GM18526 (cell line): ENCODE results near the gene TMEM41B.

Experiments
- POLR2A ChIP-seq: IDR thresholded peaks from 3 replicates; pipeline ENCODE4 v1.6.1; 2011; ENCODE audit not compliant: insufficient read length; ENCODE audit errors: extremely low read depth

Gene TMEM41B, protein sequence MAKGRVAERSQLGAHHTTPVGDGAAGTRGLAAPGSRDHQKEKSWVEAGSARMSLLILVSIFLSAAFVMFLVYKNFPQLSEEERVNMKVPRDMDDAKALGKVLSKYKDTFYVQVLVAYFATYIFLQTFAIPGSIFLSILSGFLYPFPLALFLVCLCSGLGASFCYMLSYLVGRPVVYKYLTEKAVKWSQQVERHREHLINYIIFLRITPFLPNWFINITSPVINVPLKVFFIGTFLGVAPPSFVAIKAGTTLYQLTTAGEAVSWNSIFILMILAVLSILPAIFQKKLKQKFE

DNA sequence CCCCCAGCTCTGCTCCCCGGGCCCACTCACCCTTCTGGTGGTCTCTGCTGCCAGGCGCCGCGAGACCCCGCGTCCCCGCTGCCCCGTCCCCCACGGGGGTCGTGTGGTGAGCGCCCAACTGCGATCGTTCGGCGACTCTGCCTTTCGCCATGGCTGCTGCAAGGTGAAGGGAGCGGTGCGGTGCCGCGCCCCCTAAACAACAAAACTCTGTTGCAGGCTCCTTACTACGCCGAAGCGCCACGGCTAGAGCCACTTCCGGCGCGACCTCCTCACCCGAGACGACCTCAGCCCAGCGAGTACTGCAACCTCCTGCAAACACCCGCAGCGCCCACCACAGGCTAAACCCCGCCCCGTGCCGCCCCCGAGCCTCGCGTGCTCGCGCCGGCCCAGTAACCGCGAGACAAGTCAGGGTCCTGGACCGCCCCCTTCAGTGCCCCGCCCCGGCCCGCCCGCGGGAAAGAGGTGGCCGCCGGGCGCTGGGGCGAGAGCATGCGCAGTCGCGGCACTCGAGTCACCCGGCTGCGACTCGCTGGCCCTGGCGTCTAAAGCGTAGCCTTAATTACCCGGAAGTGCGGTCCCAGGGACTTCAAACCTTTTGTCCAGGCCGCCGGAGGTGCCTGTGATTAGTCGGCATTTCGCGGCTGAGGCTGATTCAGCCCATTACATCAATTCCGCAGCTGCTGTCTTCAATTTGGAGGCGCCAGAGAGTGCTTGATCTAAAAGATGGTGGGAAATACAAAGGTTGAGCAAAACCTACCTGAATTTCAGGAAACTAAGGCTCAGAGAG, at the start of gene TMEM41B:
TMEM41B (minus strand) TSS at position 303 of the 787 bp plus-strand sequence; CDS start at position 151, 152 bp downstream.
- peak; percentile 63 for TF ChIP-seq POLR2A

DNA sequence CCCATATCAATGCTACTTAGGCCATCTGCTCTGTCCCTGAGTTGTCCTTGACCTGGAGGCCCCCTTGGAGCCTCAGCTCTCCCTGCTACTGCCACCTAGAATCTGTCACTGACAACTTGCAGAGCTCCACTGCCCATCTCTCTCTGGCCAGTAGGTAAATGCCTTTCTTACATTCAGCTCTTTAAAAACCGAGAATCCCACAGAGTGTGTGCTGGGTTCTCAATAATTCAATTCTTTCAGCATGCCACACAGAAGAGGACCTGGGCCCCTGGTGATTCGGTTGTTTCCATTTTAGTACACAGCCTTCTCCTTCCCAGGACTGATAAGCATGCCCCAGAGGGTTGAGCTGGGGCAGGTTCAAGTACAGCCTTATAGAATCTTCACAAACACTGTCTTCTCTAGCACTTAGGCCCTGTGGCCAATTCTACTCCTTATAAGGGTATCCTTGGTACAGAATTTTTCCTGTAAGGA, 48.0 kb upstream of the TMEM41B start:
- no peak for TF ChIP-seq POLR2A

DNA sequence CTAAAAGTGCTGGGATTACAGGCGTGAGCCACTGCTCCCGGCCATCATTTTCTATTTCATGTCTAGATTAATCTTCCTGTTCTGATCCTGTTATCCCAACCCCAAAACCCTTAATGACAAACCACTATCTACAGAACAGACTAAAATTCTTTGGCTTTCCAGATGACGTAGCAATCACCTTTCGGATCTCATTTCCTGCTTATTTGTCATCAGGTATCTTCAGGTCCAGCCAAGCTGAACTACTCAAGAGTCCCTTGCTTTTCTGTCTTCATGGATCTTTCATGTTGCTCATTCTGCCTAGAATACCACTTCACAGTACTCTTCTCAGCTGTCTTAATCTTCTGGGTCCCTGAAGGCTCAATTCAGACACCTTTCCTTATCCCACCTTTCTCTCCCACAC, 42.6 kb upstream of the TMEM41B start:
- no peak for TF ChIP-seq POLR2A

DNA sequence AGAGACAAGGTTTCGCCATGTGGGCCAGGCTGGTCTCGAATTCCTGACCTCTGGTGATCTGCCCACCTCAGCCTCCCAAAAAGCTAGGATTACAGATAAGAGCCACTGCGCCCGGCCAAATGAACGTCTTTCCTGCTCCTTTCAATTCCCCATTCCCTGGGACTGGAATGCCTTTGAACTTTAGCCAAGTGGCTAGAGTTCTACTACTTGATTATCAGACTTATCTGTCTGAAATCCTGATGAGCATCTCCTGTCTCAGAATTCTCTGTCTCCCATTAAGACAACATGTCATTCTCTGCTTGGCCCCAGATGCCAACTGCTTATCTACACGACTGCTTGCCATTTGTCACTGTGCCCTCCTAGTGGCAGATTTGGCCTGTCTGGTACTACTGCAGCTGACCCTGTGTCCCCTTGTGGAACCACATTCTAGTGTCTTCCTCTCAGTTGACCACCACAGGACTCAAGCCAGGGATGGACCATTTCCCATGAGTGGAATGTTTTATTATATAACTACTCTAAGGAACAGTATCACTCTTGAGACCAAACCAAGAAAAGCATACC, 37.0 kb upstream of the TMEM41B start:
- TF ChIP-seq POLR2A = no peak

DNA sequence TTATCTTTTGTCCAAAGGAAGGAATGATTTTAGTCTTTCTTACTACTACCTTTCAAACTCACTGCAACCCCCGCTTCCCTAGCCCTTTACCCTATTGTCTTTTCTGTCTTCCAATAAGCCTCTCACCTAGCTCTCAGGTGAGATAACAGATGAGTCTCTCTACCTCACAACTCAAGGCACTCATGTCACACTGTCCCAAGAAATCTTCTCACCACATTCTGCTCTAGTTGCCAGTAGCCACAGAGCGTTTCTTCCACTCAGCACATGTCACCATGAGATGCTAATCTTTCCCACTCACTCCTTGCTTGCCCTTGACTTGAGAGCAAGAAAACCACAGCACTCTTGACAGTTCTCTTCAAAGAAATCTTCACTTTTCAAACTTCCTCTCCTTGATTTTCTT, 32.7 kb upstream of the TMEM41B start:
- TF ChIP-seq POLR2A = no peak

DNA sequence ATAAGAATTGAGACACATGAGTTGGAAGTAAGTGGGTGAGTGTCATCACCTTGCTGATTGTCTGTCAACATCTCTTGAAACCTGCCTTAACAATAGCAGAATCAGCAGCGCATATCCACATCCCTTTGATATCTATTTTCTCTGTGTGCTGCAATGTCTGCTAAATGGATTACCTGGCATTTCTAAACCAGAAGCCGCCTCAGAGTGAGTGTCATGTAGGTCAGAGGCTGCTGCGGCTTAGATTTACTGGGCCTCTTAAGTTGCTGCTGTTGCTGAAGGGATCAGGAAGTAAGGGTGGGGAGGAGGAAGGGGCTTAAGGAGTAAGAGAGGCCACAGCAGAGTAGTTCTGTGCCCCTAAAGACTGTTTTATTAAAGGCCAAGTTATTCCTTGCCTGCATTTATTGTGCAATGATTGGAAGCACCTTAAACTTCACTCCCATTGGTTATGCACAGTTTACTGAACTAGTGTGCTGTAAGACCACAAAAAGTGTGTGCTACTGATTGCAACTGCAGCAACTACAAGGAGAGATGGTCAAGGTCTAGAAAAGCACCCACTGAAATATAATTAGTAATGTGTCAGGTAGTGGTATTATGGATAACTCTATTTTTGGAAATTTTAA, 29.8 kb upstream of the TMEM41B start:
- no peak for TF ChIP-seq POLR2A

DNA sequence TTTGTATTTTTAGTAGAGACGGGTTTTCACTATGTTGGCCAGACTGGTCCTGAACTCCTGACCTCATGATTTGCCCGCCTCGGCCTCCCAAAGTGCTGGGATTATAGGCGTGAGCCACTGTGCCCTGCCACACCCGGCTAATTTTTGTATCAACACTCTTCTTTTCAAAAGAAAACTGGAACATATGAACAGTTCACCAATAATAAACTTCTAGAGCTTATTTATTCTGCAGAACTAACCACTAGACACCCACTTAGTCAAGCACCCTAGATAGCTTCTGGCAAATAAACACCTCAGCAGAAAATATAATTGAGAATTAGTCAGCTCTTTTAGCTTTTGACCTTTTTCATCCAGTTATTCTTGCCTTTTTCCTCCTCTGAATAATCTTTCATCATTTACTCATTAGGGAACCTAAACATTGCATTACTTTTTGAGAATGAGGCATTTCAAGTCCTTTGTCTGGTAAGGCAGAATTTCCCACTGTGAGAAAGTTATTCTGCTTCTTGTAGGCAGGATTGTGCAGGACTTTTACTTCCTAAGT, 27.3 kb upstream of the TMEM41B start:
- no peak for TF ChIP-seq POLR2A

DNA sequence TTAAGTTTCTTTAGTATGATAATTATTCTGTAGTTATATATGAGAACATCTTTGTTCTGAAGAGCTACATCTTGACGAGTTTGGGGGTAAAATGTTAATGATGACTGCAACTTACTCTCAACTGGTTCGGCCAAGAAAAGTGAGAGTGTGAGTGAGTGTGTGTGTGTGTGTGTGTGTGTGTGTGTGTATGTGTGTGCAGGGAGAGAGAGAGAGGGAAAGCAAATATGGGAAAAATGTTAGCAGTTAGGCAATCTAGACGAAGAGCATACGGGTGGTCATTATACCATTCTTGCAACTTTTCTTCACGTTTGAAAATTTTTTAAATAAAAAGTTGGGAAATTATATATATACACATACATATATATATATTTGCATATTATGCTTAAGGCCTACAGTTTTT, 18.3 kb upstream of the TMEM41B start:
- TF ChIP-seq POLR2A = no peak

DNA sequence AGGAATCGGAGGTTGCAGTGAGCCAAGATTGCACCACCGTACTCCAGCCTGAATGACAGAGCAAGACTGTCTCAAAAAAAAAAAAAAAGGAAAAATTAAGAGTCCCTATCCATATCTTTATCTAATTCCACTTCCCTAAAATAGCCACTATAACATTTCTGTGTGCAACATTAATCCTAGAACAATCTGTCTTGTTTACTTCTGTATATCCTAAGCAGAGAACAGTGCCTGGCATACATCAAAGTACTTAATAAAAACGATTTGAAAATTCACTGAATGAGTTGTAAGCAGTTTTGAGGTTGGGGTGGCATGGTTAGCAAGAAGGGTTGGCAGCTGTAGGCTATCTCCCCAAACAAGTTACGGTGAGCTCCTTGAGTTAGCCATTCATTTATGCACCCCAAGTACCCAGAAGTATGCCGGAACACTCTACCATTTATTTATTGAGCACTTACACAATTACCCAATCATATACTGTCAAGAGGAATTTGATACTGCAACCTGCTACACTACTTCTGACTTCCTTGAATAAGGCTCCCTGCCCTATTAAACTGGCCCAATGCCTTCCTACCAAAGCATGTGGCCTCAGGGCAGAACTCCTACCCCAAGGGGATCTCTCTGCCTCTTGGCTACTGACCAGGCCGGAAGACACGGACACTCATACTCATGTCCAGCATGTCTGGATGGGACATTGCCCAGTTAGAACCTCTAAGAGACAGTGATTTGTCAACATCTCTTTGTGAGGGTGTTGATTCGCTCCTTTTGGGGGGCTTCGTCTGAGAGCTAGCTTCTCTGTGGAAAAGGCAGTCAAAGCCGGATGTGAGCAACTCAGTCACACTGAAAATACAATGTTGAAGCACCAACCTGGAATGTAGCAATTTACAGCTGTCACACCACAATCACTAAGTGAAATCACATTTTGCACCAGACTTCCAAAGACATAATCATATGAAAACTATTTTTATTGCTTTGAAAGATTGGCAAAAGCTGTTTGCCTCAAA, 16.3 kb upstream of the TMEM41B start:
- TF ChIP-seq POLR2A = no peak

DNA sequence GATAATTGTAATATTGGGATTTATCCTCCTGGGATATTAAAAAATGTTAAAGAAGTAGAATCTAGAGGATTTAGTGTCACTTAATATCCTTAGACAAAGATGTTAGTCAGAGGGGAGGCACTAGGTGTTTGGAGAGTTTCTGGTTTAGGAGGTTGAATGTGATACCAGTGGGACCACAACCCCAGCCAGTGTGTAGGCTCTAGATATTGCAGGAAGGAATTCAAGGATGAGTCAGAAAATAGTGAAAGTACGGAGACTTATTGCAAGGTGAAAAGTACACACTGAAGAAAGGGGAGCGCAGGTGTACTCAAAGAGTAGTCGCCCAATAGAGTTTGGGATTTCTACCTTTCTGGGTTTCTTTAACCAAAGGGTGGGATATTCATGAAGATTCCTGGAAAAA, 5.7 kb upstream of the TMEM41B start:
- no peak for TF ChIP-seq POLR2A

DNA sequence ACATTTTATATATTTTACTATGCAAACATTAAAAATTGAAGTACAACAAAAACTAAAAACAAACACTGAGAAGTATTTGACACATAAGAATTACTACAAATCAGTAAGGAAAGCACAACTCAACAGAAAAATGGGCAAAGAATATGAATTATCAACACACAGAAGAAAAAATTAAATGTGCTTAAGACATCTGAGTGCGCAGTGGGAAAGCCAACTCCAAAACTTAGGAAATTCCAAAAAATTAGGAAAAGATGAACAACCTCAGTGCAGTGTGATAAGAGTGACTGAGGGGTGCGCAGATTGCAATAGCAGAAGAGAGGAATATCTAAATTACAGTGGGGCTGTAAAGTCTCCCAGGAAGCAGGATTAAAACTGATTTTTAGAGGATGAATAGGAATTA, 1.9 kb upstream of the TMEM41B start:
- no peak for TF ChIP-seq POLR2A

DNA sequence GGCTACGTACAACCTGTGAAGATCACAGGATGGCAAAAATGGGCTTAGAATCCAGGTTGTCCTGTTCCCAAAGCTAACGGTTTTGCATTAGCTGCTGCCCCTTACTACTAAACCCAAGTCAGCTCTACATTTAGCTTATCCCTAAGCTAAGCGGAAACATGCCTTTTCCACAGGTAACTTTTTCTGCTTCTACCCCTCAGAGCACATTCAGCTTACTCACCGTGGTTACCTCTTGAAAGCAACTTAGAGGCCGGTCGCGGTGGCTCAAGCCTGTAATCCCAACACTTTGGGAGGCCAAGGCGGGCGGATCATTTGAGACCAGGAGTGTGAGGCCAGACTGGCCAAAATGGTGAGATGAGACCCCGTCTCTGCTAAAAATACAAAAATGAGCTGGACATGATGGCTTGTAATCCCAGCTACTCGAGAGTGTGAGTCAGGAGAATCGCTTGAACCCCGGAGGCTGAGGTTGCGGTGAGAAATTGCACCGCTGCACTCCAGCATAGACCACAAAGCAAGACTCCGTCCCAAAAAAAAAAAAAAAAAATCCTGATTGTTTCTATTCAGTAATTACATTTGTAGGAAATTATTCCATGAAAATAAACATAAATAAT, 790 bp upstream of the TMEM41B start:
- TF ChIP-seq POLR2A = no peak

DNA sequence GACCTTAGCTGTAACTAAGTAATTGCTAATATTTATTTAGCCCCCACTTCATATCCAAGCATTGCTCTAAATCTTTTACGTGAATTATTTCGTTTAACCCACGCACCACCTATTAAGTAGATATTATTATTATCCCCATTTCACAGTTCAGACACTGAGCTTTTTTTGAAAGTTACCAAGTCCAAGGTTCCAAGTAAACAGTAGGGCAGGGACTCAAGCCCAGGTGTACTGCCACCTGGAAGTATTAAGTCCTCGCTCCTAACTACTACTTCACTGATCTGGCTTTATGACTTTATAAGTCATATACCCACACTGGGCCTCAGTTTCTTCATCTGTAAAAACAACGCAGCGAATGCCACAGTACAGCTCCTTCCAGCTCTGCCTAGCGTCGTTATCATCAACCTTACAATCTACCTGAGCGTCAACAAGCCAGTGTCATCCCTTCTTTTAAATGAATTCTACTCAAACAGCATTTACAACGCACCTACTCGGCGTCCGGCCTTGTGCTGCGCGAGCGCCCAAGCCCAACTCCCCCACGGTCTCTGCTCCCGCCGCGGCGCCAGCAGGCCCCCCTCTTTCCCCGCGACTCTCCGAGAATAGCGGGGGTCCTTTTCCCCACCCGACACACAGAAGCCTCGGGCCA, 624 bp downstream of the TMEM41B start:
- TF ChIP-seq POLR2A = no peak
